Stimulated activated CD4-positive, alpha-beta T cell treated with anti-CD3 and anti-CD28 coated beads, Interleukin-4, amount 100 ng/mL, for 24 hours (primary cell): Measurements from ENCODE around the gene GALNT16.

Experiments used
- DNase-seq: peaks from one replicate; pipeline ENCODE4 v3.0.0-alpha.2; 2020

GALNT16 gene

DNA sequence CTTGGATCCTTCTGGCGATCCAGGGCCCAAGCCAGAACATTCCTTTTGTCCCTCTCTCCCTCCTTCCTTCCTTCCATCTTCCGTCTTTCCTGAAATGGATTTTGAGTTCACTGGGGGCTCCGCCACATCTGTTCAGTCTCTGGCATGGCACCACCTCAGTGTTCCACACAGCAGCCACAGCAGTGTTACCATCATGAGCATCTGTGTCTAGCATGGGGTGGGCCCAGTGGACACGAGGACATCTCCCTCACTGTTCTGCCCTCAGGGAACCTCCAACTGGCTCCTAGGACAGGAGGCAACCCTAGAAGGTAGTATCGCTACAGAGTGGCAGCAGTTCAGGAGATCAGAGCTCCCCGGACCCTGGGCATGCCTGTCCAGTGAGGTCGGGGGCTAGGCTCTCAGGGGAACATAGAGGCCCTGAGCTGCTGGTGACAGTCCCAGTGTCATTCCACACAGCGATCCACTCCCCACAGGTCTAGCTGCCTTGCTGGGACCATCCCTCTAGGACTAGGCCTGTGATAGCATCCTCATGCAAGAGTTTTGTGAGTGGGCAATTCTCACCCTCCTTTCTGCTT, 59.0 kb downstream of the GALNT16 start:
- DNase-seq: no peak

DNA sequence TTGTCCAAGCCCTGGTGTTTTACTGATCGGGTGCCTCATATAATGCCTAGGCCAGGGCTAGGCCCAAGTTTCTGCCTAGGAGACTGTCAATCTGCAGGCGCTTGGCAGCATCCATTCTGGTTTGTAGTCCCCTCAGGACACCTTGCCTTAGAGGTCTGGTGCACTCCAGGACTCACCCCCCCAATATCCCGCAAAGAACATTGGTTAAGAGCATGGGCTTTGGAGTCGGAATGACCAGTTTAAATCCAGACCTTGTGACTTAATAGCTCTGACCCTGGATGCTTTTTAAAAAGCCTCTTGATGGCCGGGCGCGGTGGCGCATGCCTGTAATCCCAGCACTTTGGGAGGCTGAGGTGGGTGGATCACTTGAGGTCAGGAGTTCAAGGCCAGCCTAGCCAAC, 60.0 kb downstream of the GALNT16 start:
- no peak for DNase-seq

DNA sequence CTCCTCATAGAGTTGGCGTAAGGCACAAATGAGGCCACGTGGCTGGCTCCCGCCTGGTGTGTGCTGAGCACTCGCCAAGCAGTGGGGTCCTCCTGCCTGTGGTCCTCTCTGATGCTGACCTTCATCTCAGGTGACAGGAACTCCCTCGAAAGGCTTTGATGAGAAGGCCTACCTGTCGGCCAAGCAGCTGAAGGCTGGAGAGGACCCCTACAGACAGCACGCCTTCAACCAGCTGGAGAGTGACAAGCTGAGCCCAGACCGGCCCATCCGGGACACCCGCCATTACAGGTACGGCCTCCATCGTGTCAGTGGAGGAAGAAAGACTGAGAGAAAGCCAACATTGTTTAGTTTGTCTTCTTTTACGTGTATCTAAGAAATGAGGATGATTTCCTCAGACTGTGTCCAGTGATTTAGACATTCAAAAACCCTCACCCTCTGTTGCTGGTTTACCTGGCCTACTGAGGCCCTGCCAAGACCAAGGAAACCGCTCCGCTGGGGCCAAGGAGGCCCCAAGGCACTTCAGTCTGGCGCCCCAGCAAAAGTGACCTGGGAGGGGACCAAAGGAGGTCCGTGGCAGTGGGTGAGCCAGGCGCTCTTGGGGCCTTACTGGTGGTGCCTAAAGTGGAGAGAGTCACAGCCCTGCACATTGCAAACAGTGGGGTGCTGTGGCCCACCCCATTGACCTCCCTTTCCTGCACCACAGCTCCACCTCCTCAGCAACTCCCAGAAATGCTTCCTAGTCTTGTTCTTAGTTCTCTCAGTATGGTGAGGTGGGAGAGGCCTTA, 60.8 kb downstream of the GALNT16 start:
- DNase-seq: no peak

DNA sequence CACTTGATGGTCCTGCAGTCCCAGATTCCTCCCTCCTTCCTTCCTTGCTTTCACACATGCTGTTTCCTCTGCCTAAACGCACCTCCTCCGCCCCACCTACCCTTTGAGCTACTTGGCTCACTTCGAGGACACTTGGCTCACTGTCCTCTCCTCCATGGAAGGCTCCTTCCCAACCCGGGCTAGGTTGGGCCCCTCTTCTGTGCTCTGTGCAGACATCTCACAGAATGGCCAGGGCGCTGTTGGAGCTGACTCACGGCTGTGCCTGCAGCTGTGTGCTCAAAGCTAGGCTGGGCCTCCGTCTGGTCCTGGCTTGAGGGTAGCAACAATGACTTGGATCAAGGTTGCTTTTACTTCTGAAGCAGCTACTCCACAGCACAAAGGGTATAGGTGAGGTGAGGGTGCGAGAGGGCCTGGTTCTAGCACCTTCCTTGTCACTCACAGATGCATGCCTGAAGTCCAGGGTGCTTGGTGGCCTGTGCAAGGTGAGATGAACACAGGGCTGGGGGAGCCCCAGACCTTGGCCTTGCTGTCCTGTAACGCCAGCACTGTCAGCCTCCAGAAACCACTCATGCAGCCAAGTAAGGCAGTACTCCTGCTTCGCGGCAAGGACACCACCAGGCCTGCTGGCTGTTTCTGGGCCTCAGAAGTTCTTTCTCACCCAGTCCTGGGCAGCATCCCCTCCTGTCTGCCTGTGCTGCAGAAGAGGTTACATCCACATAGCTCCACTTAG, 61.8 kb downstream of the GALNT16 start:
- no peak for DNase-seq

DNA sequence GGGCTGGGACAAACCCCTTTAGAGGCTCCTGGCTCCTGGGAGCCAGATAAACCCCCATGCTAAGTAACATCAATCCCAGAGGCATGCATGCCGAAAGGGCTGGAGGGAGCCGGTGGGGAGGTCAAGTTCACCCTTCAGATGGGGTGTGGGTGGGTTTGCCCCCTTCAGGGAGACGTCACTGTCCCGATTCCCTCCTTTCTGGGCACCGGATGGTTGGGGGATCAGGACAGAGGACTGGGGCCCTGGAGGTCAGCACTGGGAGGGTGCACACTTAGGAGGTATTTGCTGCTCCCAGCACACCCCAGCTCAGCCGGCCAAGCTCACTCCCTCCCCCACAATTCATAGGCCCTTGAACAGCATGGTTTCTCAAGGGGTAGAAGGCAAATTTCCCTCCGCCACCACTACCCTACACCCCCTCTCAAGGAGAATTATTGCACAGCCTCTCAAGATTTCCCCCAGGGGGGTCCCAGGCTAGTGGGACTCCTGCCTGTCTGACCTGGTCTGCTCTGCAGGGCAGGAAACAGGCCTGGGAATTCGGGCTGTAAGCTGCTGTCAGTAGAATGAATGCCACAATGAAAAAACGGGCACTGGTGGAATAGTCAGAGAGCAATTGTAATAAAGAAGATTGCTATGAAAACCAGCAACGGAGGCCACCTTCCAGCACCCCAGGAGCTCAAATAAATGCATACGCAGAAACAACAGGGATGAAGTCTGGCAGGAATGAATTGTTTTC, 63.5 kb downstream of the GALNT16 start:
- no peak for DNase-seq

DNA sequence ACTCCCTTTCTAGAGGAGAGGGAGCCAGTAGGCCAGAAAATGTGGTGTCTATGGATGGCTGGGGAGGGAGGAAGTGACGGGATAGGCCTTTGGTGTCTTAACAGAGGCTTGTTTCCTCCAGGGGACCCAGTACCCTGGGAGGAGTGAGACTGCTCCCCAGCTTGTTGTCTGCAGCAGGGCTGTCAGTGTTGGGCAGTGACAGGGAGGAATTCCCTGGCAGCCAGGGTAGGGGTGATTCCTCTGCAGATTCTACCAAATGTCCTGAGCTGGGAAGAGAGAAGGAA, 64.0 kb downstream of the GALNT16 start:
- DNase-seq: no peak

DNA sequence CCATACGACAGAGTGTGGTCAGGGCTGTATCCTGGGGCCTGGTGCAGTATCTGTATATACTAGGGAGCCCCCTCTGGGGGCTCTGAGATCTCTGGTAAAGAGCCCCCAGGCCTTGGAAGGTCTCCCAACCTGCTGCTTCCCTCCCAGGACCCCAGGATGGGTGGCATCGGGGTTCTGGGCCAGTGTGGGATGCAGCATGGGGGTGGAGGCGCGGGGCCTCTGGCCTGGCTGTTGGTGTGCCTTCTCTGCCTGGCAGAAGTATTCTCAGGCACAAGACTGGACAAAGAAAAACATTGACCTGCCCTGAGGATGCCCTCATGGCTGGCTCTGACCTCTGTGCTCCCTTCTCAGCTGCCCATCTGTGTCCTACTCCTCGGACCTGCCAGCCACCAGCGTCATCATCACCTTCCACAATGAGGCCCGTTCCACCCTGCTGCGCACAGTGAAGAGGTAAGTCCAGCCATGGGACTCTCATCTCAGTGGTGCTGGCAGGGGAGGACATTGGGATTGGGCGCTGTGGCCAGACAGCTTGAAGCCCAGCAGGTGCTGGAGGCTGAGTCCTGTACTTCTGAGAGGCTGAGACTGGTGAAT, 64.5 kb downstream of the GALNT16 start:
- no peak for DNase-seq

DNA sequence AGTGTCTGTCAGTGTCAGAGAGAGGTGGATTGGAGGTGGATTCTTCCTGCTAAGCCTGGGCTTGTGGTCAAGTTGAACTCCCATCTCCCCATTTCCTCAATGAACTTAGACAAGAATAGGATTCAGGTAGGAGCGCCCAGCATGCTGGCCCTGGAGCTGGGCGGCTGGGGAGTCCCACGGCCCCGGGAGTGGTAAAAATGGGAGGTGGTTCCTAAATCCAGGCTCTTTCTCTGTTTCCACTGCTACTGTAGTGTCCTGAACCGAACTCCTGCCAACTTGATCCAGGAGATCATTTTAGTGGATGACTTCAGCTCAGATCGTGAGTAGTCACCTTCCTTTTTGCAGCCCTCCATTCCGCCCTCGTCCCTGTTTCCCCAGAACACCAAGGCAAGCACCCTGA, 65.1 kb downstream of the GALNT16 start:
- DNase-seq: no peak

DNA sequence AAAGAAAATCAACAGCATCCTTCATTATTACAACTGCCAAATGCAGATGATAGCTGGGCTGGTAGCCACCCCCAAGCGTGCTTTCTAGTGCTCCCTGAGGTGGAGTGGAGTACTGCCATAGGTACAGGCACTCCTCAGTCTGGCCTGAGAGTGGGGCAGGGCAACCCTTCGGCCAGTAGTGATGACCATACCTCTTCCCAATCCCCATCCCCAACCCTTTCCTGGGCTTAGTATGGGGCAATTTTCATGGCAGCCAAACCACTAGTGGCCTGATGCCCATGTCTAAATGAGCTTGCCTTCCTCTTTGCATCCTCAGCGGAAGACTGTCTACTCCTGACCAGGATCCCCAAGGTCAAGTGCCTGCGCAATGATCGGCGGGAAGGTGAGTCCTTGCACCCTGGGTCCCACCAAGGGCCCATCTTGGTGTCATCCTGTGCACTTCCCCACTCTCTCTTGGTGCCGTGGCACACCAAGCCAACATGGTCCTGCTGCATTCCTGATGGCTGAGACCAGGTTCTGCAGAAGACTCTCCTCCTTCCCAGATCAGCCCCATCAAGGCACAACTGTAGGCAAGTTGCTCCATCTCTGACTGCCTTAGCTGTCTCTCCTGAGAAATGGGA, 65.8 kb downstream of the GALNT16 start:
- no peak for DNase-seq

DNA sequence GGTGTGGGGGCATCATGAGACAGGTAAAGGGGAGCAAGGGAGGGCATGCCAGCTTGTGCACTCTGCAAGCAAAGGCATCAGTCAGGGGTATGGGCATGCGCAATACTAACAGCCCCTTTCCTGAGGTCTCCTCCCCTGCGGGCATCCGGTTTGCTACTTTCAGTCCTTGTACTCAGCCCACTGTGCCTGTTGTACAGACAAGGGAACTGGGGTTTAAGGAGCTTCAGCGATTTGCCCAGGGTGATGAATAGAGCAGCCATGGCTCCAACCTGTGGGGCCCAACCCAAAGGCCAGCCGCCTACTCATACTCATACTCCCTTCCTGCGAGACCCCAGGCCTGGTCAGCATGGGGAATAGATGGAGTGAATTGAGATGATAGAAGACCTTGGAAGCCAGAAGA, 66.7 kb downstream of the GALNT16 start:
- DNase-seq: no peak

DNA sequence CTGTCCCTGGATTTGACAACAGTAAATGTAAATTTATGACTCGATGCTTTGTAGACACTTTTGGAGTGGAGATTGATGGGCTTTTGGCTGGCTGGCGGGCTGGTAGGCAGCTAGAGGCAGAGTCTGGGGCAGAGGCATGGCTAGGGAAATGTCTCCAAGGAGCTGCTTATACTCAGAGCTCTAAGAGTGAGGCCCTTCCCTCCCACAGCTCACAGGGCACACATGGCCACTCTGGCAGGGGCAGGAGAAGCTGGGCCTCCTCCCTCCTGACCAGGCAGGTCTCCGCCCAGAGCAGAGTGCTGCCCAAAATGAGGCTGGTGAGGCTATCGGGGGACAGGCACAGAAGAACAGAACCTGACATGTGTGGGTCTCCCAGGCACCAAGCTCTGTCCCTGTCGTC, 67.5 kb downstream of the GALNT16 start:
- no peak for DNase-seq

DNA sequence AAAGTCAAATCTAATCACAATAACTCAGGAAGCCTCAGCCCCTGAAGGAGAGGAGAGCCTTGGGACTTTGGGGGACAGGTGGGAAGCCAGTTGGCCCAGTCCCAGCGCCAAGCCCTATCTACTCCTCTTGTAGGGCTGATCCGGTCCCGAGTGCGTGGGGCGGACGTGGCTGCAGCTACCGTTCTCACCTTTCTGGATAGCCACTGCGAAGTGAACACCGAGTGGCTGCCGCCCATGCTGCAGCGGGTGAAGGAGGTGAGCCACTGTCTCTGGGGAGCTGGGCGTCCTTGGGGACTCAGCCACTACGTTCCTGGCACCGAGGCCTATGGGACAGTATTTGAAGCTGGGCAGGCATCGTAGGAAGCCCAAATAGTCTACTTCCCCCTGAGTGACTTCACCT, 68.4 kb downstream of the GALNT16 start:
- DNase-seq: no peak

DNA sequence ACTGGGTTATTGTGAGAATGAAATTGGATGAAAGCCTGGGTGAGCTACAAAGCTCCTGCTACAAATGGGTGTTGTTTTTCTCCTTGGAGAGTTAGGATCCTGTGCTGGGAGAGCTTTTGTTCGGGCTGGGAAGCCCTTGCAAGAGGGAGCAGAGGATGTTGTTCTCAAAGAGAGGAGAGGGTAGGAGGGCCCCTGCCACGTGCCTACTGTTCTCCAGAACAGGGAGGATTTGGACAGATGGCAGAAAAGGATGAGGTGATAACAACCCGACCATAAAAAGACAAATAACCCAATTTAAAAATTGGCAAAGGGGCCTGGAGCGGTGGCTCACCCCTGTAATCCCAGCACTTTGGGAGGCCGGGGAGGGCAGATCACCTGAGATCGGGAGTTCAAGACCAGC, 68.8 kb downstream of the GALNT16 start:
- DNase-seq: no peak

DNA sequence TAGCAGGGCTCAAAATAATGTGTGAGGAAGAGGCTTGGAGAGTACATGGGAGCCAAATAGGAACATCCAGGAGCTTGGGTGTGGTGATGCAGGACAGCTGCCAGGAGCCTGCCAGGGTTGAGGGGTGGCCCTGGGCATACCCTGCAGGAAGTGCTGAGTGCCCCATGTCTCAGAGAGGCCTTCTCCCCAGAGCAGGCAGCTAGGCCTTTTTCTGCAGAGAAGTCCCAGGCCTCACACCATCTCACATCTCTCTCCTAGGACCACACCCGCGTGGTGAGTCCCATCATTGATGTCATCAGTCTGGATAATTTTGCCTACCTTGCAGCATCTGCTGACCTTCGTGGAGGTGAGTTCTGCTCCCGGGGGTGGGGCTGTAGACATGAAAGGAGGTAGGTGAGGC, 71.2 kb downstream of the GALNT16 start:
- DNase-seq: no peak

DNA sequence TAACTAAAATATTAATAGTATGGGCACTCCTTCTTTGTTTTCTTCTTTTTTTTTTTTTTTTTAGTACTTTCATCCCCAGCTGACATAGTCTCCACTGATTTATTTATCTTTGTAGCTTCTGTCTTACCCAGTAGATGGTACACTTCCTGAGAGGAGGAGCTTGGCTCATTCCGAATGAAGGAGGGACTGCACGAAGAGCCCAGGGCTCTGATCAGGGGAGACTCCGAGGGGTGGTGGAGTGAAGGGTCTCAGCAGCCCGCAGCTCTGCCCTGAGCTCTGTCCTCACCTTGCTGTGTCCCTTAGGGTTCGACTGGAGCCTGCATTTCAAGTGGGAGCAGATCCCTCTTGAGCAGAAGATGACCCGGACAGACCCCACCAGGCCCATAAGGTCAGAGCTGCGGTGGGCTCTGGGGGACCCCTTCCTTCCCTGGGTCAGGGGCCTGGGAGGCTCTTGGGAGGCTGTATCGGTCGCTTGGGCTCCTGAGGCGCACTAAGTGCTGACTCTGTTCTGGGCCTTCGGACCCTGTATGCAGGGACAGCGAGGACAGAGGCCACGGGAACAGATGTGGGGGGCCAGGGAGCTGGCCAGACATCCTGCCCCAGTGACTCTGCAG, 72.9 kb downstream of the GALNT16 start:
- no peak for DNase-seq

DNA sequence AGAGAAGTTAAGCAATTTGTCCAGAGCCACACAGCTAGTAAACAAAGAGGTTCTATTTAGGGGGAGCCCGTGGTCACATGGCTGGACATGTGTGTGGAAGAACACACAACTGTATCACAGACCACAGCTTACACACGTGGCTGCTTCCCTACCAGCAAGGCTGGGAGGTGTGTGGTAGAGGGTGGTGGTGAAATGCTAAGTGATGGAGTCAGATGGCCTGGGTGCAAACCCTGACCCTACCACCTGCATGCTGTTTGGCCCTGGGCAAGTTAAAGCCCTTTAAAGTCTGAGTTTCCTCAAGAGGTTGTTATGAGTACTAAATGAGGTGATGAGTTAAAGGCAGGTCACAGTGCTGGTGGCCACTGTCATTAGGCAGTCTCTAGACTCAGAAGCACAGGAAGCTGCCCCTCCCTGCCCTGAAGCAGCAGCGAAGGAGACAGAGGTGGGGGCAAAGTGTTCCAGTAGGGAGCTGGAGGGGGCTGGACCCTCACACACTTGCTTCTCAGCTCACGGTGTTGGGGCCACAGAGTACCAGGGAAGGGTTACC, 73.9 kb downstream of the GALNT16 start:
- DNase-seq: no peak

DNA sequence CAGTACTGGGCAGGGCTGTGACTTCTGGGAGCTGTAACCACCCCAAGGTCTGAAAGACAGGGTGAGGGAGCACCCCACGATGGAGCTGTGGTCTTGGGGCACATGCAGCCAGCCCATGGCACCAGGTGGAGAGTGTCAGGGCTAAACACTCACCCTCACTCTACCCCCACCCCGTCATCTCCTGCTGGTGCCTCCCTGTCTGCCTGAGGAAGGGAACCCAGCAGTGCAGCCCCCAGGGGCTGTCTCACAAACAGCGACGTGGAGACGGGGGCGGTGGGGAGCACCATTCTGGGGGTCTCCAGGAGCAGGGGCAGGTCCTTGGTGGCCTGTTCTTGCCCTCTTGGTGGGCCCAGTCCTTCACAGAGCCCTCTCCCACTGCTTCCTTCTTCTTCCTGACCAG, 74.6 kb downstream of the GALNT16 start:
- no peak for DNase-seq

DNA sequence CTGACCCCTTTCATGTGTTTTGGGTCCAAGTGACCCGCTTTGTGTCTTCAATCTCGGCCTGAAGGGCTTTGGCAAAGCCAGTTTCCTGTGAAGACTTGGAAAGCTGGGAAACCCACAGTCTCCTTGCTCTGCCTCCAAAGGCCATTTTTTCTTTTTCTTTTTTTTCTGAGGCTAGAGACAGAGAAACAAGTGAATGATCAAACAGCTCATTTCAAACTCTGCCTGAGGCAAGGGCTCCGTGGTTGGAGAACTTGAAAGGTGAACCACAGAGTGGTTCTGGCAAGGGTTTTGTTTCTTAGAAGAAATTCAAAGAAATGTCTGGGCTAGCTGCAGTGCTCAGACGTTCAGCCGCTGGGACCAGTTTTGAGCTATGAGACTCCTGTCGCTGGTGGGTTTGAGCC, 75.4 kb downstream of the GALNT16 start:
- no peak for DNase-seq

DNA sequence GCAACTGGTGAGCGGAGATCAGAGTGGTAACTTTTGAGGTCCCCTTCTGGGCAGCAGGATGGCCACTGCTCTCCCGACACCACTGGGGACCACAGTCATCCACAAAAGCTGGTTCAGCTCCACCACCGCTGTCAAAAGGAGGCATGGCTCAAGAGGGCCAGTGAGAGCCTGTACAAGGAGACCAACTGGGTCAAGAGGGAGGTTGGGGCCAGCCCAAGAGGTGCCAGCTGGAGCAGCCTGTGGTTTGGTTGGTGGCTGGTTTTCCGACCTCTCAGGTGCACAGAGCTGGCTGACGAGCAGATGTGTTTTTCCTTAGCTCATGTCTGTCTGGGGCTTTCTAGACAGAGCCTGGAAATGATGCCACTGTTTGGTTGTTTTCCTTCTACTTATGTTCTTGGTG, 78.0 kb downstream of the GALNT16 start:
- no peak for DNase-seq

DNA sequence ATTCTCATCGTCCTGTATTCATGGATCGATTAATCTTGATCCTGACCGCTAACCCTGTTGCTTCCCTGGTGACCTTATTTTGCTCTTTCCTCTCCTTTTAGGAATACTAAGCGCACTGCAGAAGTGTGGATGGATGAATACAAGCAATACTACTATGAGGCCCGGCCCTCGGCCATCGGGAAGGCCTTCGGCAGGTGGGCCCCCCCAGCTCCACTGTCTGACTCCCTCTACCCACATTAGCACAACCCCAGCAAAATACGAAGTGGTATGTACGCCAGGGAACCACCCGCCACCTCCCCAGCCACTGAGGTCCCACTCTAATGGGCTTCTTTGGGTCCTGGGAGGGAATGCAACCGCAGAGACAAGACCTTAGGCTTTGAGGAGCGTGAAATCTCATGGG, 79.5 kb downstream of the GALNT16 start:
- no peak for DNase-seq

DNA sequence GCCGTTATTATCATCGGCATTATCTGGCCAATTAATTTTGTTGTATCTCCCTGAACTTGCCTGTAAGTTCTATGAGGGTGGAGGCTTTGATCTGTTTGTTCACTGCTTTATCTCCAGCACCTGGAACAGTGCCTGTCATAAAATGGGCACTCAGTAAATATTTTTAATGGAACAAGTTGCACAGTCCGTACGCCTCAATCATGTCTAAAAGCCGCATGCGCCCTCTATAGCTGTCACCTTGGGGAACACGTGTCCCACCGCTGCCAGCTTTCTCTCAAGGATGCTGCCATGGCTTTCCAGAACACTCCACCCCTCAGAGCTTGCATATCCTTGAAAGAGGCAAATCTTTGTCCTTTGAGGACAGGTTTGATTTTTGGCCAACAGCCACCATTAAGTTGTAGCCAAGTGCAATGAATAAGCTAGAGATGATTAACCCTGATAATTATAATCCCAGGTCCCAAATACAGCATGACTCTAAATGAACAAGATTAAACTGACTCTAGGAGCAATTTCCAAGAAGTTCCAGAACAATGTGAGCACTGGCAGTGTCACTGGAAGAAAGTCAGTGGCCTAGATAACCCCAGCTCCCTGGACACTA, 83.1 kb downstream of the GALNT16 start:
- no peak for DNase-seq

DNA sequence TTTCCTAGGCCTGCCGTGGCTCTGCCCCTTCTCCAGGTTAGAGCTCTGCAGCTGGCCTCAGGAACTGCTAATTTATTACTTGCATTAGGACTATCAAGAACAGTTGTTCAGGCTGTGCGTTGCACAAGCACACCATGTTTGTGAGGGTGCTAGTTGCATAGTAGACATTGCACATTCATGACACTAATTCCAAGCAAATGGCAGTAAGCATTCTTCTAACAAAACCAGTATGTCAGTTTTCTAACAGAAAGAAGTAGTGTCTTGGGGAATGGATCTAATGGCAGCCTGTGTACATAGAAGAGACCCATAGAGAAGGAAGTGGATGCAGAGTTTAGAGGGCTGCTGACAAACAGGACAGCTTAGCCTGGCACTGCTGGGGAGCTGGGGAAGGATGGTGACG, 84.2 kb downstream of the GALNT16 start:
- no peak for DNase-seq
